Measurements from ENCODE around the gene LRRC8E.
"Not testable (repeated sequence)": the region's sequence is repeated elsewhere in the genome, so short reads cannot be mapped to it uniquely, and the experiment has no call there.

The LRRC8E gene

DNA sequence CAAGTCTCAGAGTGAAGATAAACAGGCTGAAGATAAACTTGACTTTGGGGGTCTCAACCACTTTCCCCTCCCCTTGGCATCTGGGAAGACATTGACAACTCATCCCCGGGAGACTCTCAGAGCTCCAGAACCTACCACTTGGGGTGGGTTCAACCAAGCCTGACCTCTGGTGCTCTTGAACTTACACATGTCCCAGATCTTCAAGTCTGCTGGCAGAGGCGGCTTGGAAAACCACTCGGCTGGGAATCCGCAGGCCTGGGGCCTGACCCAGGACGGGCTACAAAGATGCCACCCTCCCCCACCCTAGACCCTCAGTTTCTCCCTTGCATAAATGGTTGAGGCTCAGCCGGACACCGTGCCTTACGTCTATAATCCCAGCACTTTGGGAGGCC lies 512 bp downstream of the LRRC8E start:
- DNase-seq, result no peak

GRCh38 chr19:7893362-7894101 lies 5.2 kb downstream of the LRRC8E start:
- not testable (repeated sequence) for DNase-seq

DNA sequence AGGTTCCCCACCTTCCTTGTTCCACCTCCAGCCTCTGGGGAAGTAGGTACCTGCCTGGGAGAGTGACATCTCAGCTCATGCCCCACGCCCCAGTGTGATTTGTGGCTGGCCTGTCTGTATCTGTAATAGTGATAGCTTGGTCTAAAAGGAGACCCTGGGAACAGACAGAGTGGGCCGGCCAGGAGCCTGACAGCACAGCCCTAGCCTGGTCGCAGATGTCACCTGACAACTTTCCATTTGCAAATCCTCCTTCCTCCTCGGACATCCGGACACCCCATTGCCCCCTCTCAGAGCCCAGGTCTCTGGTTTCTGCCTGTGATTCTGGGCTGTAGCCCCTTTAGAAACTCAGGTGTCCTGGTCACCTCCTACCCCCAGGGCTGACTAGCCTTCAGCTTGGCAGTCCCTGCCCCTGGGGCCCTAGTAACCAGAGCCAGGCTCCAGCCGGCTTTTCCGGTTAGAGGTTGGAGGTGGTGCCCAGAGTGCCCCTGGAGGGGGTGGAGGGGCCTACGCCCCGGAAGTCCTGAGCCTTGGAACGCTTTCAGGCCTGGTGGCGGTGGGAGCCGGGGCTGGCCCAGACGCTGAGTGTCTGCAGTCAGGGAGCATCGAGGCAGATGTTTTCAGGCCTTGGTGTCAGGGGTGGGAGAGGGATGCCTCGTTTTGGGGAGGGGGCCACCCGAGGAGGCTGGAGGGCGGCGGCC lies 6.5 kb downstream of the LRRC8E start:
- DNase-seq, result no peak

DNA sequence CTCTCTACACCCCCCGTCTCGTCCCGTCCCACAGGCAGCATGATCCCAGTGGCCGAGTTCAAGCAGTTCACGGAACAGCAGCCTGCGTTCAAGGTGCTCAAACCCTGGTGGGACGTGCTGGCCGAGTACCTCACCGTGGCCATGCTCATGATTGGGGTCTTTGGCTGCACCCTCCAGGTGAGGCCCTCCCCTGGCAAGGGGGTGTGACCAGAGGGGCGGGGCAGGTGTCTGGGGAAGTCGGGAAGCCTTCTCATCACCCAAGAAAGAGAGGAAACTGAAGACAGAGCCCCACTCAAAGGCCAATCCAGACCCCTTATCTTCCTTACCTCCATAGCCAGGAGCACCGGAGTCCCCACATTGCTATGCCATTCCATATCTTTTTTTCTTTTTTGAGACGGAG lies 7.3 kb downstream of the LRRC8E start:
- DNase-seq, result no peak

GRCh38 chr19:7897292-7897691 lies 9.0 kb downstream of the LRRC8E start:
- DNase-seq, result no peak

DNA sequence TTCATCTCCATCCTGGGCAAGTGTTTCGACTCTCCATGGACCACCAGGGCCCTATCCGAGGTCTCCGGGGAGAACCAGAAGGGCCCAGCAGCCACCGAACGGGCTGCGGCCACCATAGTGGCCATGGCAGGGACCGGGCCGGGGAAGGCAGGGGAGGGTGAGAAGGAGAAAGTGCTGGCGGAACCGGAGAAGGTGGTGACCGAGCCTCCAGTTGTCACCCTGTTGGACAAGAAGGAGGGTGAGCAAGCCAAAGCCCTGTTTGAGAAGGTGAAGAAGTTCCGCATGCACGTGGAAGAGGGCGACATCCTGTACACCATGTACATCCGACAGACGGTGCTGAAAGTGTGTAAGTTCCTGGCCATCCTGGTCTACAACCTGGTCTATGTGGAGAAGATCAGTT lies 10.7 kb downstream of the LRRC8E start:
- DNase-seq, result no peak

DNA sequence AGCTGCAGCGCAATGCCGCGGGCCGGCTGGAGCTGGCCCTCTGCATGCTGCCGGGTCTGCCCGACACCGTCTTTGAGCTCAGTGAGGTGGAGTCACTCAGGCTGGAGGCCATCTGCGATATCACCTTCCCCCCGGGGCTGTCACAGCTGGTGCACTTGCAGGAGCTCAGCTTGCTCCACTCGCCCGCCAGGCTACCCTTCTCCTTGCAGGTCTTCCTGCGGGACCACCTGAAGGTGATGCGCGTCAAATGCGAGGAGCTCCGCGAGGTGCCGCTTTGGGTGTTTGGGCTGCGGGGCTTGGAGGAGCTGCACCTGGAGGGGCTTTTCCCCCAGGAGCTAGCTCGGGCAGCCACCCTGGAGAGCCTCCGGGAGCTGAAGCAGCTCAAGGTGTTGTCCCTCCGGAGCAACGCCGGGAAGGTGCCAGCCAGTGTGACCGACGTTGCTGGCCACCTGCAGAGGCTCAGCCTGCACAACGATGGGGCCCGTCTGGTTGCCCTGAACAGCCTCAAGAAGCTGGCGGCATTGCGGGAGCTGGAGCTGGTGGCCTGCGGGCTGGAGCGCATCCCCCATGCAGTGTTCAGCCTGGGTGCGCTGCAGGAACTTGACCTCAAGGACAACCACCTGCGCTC lies 11.6 kb downstream of the LRRC8E start:
- DNase-seq, result no peak

GRCh38 chr19:7900401-7900870 lies 12.1 kb downstream of the LRRC8E start:
- DNase-seq, result no peak

DNA sequence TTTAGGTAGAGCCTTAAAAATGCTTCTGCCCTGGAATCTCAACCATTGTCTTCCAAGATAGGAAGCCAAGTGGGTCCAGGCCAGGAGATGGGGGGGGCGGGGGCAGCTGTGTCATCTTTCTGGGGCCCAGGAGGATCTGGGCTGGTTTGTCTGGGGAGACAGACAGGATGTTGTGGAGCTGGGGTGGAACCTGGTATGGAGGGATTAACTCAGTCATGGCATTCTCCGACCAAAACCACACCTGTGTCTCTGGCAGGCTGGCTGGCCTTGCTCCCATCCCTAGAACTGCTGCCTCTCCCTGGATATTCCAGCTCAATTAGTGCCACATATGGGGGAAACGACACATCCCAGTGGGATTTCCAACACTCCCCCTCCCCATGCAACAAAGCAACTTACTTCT lies 12.6 kb downstream of the LRRC8E start:
- no peak for DNase-seq

DNA sequence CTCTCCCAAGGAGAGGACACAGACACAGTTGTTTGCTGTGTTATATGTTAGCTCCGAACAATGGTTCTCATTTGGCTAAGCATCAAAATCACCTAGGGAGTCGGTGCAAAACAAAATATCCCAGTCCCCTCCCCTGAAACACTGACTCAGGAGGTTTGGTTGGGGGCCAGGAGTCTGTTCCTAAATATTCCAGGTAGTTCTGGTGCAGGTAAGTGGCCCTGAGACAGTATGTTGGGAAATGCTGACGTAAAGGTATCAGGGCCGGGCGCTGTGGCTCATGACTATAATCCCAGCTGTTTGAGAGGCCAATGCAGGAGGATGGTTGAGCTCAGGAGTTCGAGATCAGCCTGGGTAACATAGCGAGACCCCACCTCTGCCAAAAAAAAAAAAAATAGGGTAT lies 13.0 kb downstream of the LRRC8E start:
- no peak for DNase-seq

- DNase-seq, result no peak
Measured at GRCh38 chr19:7902796-7903243, 14.5 kb downstream of the LRRC8E start.

DNA sequence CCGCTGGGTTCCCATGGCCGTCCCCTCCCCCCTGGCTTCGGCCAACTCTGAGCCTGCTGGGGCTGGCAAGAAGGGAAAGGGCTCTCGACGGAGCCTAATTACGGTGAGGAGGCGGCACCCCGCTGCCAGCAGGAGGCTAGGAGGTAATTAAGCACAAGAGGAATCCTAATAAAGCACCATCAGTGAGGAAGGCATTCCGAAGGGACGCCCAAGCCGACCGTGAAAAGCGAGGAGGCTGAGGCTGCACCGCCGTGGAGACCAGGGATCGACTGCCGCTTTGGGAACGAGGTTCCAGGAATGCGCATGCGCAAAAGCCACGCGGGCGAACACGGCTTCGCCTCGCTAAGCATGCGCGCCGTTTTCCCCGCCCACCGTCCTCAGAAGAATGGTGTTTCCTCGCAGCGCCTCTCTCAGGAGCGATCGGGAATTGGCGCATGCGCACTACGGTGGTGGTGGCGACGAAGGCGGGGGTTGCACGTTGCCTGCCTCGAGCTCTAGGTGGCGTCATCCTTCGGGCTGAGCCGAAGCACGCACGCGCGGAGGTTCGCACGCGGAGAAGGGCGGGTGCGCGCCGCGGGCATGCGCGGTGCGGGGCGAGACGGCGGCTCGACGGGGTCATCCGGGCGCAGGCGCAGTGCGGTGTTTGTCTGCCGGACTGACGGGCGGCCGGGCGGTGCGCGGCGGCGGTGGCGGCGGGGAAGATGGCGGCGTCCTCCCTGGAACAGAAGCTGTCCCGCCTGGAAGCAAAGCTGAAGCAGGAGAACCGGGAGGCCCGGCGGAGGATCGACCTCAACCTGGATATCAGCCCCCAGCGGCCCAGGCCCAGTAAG lies 15.1 kb downstream of the LRRC8E start, which contains the start of gene MAP2K7:
Gene MAP2K7 (plus strand): TSS at position 634 of the 830 bp plus-strand sequence. CDS start 68 bp downstream, at position 702.
- DNase-seq, result peak; percentile 100

GRCh38 chr19:7904074-7905020 lies 16.0 kb downstream of the LRRC8E start:
- DNase-seq, result peak in 3 of 4 experiments; percentile 63 to 84 (median 64)

- DNase-seq, result no peak
Measured at GRCh38 chr19:7905268-7905667, 17.0 kb downstream of the LRRC8E start.

DNA sequence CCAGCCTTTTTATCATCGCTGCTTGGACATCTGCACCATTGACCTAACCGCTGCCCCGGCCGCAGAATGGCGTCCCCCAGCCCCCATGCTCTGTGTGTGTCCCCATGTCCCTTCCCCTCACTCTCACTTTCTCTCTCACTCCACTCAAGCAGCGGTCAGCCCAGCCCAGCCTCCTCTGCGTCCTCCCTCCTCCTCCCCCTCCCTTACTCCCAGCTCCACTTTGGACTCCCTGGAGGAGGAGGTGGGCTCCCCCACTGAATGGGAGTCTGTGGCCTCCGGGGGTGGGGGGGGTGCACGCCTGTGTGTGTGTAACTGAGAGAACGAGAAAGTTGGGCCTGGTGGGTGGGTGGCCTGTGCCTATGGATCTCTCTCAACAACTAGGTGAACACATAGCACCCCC lies 17.5 kb downstream of the LRRC8E start:
- no peak for DNase-seq

GRCh38 chr19:7907122-7907521 lies 18.8 kb downstream of the LRRC8E start:
- no peak for DNase-seq

DNA sequence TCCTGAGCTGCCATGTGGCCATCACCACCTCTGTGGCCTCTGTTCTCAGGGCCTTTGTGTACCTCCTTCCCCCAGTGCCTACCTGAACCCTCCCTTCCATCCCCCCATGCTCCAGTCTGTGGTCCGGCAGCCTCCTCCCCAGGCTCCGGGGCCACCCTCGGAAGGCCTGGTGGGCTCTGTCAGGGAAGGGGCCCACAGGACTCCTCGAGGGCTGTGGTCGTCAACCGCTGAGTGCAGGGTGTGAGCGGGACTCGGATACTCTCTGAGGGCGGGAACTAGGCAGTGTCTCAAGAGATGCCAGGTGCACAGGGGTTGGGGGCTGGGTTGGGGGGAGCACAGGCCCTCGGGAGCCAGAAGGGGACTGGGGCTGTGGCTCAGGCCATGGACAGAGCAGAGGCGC lies 19.2 kb downstream of the LRRC8E start:
- no peak for DNase-seq

- DNase-seq, result no peak
Measured at GRCh38 chr19:7908078-7908699, 19.9 kb downstream of the LRRC8E start.

GRCh38 chr19:7908742-7909461 lies 20.6 kb downstream of the LRRC8E start:
- DNase-seq, result no peak

- no peak for DNase-seq
Measured at GRCh38 chr19:7909471-7910067, 21.3 kb downstream of the LRRC8E start.

Data from activated naive CD4-positive, alpha-beta T cell (primary cell).